ENCODE data around the gene PIP4K2C.
"Not testable (repeated sequence)": the region's sequence is repeated elsewhere in the genome, so short reads cannot be mapped to it uniquely, and the experiment has no call there.

Gene PIP4K2C

DNA sequence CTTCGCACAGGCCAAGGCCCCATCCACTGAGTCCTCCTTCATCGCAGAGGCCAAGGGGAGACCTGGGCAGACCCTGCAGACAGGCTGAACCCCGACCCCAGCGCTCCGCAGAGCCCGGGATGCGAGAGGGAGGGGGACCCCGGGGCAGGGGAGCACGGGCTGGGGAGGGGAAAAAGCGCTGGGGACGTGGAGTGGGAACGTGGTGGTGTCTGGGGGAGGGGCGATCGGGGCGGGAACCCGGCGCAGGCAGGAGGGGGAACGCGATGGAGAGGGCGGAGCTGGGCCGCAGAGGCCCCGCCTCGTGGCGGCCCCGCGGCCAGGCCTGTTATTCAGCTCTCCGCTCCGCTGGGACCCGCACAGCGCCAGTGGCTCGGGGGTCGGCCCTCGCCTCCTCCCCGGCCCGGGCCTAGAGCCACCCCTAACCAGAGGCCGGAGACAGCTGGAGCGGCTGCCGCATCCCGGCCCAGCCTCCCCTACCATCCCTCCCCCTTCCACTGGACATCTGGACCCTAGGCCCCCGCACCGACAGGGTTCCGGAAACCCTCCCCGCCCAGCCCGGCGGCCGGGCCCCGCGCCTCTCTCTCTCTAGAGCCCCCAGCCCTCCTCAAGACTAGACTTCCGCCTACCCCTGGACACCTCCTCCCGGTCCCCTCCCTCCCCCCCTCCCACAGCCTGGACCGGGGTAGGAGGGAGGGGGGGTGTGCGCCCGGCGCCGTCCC lies 20.3 kb downstream of the PIP4K2C start, which contains the start of gene ARHGEF25:
ARHGEF25 (plus strand) TSS at position 328 of the 719 bp plus-strand sequence. CDS start 460 bp downstream, outside the sequence.
- DNase-seq, result no peak

DNA sequence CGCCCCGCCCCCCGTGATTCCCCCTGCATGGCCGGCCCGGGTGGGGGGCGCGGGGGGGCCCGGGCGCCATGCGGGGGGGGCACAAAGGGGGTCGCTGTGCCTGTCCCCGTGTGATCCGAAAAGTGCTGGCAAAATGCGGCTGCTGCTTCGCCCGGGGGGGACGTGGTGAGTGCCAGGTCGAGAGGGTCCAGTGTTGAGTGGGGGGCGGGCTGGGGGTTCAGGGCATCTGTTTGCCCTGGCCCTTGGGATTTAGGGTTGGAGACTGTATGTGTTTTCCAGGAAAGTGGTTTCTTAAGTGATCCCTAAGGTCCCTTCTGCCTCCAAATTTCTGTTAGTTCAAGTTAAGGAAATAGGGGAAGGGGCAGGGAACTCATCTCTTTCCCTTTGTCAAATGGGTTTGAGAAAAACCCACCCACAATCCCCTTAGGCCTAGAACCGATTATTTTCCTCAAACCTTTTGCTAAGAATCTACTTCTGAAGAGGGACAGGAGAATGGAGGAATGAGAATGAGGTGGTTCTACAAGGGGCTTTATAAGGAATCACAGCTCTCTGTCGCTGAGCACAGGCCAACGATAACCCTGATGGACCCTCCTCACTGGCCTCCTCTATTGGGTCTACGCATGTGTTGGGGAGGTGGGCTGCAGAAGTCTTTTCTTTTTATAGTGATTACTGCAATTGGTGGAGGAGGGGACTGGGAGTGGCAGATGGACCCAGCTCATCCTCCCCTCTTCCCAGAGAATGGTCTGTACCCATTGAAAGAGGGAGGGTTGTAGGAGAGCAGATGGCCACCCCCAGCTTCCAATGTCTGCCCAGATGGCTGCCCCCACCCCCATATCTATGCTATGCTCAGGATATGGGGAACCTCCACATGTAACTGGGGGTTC lies 21.1 kb downstream of the PIP4K2C start:
- DNase-seq, result no peak

DNA sequence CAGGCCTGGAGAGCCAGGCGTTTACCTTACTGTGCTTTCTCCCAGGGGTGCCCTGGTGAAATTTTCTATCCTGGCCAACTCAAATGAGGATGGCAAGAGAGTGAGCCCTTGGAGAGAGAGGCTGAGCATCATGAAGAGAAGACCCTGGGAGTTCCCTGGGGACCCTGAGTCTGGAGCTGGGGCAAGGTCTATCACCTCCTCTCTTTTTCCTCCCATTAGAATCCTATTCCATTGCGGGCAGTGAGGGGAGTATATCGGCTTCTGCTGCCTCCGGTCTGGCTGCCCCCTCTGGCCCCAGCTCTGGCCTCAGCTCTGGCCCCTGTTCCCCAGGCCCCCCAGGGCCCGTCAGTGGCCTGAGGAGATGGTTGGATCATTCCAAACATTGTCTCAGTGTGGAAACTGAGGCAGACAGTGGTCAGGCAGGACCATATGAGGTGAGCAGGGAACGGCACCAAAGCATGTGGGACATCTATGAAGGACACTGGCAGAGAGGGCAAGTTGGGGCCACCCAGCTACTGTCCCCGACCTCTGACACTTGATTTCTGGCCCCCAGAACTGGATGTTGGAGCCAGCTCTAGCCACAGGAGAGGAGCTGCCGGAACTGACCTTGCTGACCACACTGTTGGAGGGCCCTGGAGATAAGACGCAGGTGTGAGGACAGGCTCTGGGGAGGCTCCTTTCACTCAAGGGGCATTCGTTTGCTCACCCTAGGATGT lies 21.9 kb downstream of the PIP4K2C start:
- no peak for DNase-seq

DNA sequence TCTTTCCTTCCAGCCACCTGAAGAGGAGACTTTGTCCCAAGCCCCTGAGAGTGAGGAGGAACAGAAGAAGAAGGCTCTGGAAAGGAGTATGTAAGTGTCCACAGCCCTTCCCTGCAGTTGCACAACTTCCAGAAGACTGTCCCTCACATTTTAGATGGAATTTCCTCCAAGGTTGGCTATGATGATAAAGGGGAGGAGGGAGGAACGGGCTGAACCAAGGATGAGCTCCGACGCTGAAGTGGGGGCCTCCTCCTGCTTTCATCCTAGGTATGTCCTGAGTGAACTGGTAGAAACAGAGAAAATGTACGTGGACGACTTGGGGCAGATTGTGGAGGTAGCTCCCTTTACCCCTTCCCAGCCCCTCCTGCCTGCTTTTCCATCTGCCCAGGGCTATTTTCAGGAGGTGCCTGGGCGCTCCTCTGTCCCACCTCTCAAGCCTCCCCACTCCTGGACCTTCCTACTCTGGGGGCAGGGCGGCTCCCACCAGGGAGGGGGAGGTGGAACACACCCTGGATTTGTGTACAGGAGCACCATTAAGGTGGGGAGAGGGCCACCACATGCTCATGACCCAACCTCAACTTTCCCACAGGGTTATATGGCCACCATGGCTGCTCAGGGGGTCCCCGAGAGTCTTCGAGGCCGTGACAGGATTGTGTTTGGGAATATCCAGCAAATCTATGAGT lies 22.6 kb downstream of the PIP4K2C start:
- DNase-seq, result no peak

DNA sequence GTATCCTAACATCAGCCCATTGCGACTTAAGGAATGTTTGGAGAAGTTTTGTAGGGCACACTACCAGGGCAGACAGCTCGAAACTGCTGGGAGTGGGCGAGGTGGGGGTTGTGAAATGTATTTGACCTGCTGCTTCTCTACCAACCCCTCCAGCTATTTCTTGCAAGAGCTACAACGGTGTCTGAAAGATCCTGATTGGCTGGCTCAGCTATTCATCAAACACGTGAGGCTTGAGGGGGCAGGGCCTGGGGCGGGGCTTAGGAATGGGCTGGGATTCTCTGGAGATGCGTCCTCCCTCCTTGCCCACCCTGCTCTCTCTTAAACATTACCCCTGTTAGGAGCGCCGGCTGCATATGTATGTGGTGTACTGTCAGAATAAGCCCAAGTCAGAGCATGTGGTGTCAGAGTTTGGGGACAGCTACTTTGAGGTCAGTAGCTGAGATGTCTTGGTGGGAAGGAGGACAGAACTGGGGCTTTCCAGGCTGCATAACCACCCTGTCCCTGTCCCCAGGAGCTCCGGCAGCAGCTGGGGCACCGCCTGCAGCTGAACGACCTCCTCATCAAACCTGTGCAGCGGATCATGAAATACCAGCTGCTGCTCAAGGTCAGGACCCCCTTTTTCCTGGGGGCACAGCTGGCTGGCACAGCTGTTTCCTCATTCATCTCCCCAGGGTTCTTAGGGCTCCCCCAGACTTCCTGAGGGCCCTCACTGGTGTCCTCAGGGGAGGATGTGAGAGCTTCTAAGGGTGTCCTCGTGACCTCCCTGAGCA lies 23.4 kb downstream of the PIP4K2C start:
- no peak for DNase-seq

DNA sequence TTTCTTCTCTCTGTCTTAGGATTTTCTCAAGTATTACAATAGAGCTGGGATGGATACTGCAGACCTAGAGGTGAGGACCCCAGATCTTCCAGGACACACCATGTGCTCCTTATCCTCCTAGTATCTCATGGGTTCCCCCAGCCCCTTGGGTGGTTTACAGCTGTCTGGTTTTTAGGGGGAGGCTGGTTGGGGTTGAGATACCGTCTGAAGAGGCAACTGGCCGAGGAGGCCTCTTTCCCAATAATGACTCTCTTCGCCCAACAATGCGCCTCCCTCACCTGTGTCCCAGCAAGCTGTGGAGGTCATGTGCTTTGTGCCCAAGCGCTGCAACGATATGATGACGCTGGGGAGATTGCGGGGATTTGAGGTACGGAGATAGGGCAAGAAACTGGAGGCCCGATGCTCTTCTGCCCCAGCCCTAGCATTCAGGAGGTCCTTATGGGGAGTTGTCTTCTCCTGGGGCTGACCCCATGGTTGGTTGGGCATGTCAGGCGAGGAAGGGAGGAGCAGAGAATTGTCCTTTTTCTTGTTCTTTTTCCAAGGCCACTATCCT lies 24.0 kb downstream of the PIP4K2C start:
- no peak for DNase-seq

DNA sequence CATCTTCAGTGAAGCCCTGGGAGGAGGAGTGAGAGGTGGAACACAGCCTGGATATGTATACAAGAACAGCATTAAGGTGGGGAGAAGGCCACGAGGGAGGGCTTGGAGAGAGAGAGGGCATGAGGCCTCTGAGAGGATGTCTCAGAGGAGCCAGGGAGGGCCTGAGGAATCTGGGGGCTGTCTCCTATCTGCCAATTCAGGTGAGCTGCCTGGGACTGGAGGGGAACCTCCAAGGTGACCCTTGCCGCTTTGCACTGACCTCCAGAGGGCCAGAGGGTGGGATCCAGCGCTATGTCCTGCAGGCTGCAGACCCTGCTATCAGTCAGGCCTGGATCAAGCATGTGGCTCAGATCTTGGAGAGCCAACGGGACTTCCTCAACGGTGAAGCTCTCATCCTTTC lies 24.6 kb downstream of the PIP4K2C start:
- no peak for DNase-seq

DNA sequence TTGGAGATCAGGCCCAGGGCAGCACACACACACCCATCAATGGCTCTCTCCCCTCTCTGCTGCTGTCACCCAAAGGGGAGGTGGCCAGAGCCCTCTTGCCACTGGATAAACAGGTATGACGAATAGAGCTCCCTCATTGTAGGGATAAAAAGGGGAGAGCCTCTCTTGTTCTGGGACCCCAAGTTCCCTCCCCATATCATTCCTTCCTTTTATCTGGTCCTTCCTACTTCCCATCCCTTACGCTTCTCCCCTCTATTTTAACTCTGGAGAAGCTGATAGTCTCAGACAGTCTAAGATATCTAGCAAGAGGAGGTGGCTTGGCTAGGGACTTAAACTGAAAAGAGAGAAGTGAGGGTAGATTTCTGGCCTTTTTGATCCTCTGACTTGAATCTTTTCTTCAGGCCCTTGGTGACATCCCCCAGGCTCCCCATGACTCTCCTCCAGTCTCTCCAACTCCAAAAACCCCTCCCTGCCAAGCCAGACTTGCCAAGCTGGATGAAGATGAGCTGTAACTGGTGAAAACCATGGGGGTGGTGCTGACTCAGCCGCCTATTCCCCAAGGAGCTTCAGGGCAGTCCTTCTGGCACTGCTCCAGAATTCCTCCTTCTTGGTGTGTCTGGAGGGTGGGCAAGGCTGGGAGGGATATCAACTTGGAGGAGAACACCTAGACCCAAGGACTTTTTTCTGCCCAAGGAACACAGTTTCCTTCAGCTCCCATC lies 25.6 kb downstream of the PIP4K2C start:
- DNase-seq, result no peak

DNA sequence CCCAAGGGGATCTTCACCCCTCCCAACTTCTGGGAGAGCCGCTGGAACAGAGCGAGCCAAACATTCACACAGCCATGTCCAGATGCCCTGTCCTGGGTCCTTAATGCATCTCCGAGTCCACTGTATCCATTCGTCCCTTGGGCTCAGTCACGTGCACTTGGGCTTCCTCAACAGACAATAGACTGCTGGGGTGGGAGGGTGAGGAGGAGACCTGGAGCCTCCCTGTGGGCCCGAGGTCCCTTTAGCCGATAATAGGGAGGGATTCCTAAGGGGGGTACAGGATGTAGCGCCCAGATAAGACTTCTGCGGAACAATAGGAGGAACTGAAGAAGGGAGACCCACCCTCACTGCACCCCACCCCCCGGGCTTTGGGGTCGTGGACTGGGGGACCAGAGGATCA lies 26.9 kb downstream of the PIP4K2C start:
- no peak for DNase-seq

DNA sequence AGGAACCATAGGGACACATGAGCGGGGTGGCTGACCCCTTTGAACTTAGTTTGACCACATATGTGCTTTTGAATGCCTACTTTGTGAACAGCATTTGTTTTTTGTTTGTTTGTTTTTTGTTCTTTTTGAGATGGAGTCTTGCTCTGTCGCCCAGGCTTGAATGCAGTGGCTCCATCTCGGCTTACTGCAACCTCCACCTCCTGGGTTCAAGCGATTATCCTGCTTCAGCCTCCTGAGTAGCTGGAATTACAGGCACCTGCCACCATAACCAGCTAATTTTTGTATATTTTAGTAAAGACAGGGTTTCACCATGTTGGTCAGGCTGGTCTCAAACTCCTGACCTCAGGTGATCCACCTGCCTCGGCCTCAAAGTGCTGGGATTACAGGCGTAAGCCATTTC lies 27.4 kb downstream of the PIP4K2C start:
- not testable (repeated sequence) for DNase-seq

DNA sequence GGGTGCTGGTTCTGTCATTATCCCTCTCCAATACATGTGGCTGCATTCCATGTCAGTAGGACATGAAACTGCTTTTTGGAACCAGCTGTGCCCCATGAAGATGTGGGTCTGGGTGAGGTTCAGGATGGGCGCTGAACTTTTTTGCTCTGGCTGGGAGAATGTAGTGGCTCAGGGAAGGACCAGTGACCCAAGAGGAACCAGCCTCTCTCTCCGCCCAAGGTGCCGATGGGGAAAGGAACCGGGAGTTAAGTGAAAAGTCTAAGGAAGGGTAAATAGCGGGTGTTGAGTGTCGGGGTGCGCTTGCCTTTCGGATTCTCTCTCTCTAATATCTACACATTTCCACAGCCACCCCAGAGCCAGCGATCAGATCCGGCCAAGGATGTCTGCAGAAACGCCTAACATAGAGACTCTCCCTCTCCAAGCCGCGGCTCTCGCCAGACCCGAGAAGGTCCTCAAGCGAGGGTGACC lies 28.0 kb downstream of the PIP4K2C start:
- no peak for DNase-seq

DNA sequence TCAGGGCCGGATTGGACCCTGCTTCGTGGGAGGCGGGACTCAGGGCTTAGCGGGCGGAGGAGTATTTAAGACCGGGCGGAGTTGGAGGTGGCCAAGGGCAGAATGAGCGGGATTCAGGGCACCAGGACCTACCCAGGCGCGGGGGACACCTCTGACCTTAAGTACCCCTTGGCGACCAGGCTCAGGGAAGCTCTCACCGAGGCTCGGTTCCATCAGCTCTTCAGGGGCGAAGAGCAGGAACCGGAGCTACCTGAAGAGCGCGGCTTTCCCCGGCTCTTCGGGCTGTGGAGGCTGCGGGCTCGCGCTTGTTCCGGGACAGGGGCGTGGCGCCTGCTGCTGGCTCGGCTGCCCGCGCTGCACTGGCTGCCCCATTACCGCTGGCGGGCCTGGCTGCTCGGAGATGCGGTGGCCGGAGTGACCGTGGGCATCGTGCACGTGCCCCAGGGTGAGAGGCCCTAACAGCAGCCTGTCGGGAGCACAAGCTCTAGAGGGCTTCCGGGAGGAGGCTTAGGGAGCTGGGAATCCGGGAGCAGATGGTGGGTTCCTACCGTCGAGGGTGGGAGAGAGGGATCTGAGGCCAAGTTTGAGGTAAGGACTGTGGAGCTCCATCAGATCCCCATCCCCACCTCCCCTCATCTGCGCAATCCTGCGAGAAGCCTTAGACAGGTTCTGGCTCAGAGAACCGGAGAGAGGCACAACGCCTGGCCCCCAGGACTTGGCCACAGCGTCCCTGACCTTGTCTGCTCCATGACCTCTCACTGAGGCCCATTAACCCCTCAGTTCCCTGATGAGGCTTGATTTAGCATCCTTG lies 28.6 kb downstream of the PIP4K2C start:
- DNase-seq, result no peak

DNA sequence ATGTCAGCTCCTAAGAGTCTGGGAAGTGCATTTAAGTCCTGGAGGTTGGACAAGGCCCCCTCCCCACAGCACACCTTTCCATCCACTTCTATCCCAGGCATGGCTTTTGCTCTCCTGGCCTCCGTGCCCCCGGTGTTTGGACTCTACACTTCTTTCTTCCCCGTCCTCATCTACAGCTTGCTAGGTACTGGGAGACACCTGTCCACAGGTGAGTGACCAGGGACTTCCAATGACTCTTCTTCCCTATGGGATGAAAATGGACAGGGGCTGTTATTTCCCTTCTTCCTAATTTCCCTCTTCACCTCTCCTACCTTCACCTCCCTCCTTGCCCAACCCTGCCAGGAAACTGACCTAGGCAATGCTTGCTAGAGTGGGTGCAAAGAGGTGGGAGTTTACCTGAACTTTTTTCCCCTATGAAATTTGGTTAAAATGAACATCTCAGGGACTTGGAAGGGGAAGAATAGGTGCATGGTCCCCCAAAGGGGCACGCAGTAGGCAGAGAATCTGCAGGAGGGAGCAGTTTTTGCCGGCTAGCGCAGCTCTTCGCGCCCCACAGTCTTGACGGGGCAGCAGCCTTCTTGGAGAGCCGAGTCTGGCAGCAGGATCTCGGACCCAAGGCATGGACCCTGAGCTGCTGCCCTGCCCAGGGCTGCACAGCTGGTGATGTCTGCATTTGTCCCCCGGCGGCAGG lies 29.4 kb downstream of the PIP4K2C start:
- DNase-seq, result no peak

DNA sequence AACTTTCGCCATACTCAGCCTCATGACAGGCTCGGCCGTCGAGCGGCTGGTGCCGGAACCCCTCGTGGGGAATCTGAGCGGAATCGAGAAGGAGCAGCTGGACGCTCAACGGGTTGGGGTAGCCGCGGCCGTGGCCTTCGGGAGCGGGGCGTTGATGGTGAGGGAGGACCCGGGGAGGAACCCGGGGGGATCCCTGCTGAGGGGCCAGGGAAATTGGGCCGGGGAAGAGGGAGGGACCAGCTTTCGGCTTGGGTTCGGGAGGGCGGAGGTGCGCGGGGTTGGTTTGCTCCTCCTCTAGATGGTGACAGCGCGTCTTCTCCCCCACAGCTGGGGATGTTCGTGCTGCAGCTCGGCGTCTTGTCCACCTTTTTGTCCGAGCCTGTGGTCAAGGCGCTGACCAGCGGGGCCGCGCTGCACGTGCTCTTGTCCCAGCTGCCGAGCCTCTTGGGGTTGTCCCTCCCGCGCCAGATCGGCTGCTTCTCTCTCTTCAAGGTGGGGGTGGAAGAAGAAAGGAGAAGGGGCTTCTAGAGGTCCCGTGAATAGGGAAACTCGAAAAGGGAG lies 30.0 kb downstream of the PIP4K2C start:
- no peak for DNase-seq

DNA sequence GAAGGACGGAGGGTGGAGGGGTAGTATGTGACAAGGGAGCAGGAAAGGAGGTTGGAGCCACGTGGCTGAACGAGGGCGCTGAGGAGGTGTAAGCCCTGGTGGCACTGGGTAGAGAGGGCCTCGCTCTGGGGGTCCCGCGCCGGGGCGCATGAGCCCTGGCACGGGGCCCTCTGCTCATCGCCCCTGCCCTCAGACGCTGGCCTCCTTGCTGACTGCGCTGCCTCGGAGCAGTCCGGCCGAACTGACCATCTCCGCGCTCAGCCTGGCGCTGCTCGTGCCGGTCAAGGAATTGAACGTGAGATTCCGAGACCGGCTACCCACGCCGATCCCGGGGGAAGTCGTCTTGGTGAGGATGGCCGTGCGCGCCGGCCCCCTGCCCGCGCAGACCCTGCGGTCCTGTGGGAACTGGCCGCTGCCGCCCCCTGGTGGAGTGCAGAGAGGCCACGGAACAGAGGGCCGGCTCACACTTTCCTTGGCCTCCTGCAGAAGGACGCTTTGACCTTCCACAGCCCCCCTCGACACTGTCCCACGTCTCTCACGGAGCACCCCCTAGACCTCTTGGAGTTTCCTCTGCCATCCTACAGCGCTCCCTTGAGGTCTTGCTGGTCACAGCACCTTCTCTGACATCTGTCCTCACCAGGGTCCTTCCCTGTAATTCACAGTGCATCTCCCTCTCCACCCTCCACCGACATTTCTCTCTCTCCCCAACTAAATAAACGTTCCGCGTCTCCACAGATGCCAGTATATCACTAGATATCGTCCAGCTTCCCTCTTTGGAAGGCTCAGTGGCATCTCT lies 30.7 kb downstream of the PIP4K2C start:
- DNase-seq, result no peak

DNA sequence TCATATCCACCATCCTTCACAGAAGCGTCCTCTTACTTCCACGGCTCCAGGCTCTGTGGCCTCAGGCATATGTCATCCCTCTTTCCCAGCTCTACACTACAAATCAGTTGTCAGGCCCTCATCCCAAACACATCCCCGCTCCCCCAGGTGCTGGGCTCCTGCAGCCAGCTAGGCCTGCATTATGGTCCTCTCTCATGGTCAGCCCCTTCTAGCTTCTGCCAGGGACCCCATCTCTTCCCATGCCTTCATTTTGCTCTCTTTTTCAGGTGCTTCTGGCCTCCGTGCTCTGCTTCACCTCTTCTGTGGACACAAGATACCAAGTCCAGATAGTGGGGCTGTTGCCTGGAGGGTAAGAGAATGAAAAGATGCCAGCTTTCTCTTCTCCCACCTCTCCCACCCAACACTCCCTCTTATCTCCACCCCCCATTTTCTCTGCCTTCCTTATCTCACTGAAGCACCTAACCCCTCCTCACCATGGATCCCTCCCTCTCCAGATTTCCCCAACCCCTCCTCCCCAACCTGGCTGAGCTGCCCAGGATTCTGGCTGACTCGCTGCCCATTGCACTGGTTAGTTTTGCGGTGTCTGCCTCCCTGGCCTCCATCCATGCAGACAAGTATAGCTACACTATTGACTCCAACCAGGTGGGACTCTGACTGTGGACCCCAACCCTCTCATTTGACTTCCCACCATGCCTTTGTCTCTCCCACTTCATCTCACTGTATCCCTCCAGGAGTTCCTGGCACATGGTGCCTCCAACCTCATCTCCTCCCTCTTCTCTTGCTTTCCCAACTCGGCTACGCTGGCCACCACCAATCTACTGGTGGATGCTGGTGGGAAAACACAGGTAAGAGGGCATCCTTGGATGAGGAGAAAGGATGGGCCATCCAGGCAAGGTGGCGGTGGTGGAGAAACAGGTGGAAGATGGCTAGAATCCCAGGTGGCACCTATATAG lies 31.6 kb downstream of the PIP4K2C start:
- no peak for DNase-seq

DNA sequence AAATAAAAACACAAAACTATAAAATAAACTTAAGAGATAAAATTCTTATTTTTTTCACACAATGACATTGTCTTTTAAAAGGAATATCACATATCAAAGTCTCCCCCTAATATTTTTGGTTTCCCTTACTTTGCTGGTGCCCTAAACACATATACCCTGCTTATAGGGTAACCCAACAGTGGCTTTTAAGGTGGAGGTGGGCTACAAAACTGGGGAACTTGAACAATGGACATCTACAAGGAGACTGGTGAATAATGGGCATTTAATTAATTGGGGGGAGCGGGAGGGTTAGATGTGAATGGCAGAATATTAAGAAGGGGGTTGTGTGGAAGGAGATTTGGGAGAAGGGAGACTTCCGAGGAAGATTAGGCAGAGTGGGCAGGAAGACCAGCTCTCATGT lies 32.4 kb downstream of the PIP4K2C start:
- no peak for DNase-seq

Measured in DMS79 (cell line).